Measurements from ENCODE around the gene CCDC86. TPM values are rescaled to one million over a fixed set of nuclear protein-coding genes. Genes with fewer than 3 reads are reported as not detected.

The CCDC86 gene
- polyA plus RNA-seq, 1 of the 3 experiments (the other 2 are of a cell fraction): 34.7 TPM

DNA sequence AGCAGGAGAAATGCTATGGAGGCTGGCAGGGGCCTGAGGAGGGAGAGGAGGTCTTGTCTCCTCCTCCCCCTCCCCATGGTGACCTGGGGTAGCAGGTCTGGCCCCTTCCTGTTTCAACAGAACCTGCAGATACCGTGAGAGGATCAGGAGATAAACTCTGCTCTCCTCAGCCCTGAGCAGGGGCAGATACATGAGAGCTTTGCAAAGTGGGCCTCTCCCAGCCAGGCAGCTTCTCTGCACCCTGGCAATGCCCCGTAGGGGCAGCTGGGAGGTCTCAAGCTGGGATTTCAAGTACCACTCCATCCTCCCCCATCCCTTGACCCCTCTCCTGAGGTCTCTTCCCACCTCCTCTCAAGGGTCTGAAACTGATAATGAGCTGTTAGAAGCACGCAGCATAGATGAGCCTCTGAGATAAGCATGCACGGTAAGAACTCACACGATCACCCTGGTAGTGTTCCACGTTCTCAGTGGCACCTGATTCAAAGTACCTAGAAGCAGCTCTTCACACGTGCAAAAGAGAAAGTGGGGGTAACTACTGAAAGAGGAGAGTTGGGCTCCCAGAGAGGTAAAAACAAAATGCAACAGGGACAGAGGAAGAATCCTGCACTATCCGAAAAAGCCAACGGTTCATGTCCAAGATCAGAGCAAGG lies 4.9 kb upstream of the CCDC86 start:
- Histone ChIP-seq H3K27me3 (ENCODE audit: insufficient read depth) (no peaks in the 10 kb centered on the region; the same call in 1 of the 2 replicates), H2AFZ (ENCODE audit: low read depth) (no peak overlapping the region), H3K9me2 (no peaks in the 10 kb centered on the region), H3K4me3 (ENCODE audit: low read depth in 2 of 2, low read length in 1 of 2) (no peak overlapping the region), H3K27ac (ENCODE audit: low read depth in 2 of 2, low read length in 1 of 2) (no peak overlapping the region), H3K79me2 (ENCODE audit: insufficient read depth) (peaks cover 1% of the 10 kb centered on the region; the same call in 1 of the 2 replicates), H3K36me3 (replicated peaks in 1 of 2; ENCODE audit: control insufficient read depth in 1 of 2, insufficient read depth in 2 of 2, low read length in 1 of 2) (no peaks in the 10 kb centered on the region), H3K9me3 (no peaks in the 10 kb centered on the region), H3F3A (replicated peaks; ENCODE audit: insufficient read depth) (no peaks in the 10 kb centered on the region), H3K9ac (no peak overlapping the region), H3K4me2 (no peak overlapping the region), H3K4me1 (ENCODE audit: control insufficient read depth in 1 of 2, insufficient read depth in 2 of 2, low read depth in 1 of 2, low read length in 1 of 2) (peaks cover 0 to 10% of the 10 kb centered on the region in 2 experiments; a peak in 1 of 4 replicates), H4K20me1 (ENCODE audit: insufficient read depth) (no peaks in the 10 kb centered on the region)
- no peak for DNase-seq
- WGBS (ENCODE audit: low lambda C conversion rate): 78% methylated on average over 7 of the region's 9 CpGs
- ChIA-PET POLR2A (no interaction called here), CTCF (interaction anchor here (23.7 kb wide), 1 partner anchor 59 kb away, joined by 550 read pairs; the partner anchor contains the start of gene PRPF19)
- TF ChIP-seq RCOR1 (IDR thresholded peaks at IDR 0.05; ENCODE audit: low read length): no peak
- TF ChIP-seq EP300 (IDR thresholded peaks at IDR 0.05; ENCODE audit: borderline replicate concordance in 1 of 2, low read depth in 1 of 2, low read length in 1 of 2): no peak
- no peak for TF ChIP-seq MEF2A (IDR thresholded peaks at IDR 0.05; ENCODE audit: borderline replicate concordance, low read depth)
- TF ChIP-seq MXI1 (IDR thresholded peaks at IDR 0.05; ENCODE audit: low read depth, low read length): no peak
- TF ChIP-seq TCF12 (IDR thresholded peaks at IDR 0.05): no peak
- TF ChIP-seq, protein P1, sequence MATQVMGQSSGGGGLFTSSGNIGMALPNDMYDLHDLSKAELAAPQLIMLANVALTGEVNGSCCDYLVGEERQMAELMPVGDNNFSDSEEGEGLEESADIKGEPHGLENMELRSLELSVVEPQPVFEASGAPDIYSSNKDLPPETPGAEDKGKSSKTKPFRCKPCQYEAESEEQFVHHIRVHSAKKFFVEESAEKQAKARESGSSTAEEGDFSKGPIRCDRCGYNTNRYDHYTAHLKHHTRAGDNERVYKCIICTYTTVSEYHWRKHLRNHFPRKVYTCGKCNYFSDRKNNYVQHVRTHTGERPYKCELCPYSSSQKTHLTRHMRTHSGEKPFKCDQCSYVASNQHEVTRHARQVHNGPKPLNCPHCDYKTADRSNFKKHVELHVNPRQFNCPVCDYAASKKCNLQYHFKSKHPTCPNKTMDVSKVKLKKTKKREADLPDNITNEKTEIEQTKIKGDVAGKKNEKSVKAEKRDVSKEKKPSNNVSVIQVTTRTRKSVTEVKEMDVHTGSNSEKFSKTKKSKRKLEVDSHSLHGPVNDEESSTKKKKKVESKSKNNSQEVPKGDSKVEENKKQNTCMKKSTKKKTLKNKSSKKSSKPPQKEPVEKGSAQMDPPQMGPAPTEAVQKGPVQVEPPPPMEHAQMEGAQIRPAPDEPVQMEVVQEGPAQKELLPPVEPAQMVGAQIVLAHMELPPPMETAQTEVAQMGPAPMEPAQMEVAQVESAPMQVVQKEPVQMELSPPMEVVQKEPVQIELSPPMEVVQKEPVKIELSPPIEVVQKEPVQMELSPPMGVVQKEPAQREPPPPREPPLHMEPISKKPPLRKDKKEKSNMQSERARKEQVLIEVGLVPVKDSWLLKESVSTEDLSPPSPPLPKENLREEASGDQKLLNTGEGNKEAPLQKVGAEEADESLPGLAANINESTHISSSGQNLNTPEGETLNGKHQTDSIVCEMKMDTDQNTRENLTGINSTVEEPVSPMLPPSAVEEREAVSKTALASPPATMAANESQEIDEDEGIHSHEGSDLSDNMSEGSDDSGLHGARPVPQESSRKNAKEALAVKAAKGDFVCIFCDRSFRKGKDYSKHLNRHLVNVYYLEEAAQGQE (IDR thresholded peaks at IDR 0.05; ENCODE audit: low read depth, low read length): no peak
- TF ChIP-seq, protein P2, sequence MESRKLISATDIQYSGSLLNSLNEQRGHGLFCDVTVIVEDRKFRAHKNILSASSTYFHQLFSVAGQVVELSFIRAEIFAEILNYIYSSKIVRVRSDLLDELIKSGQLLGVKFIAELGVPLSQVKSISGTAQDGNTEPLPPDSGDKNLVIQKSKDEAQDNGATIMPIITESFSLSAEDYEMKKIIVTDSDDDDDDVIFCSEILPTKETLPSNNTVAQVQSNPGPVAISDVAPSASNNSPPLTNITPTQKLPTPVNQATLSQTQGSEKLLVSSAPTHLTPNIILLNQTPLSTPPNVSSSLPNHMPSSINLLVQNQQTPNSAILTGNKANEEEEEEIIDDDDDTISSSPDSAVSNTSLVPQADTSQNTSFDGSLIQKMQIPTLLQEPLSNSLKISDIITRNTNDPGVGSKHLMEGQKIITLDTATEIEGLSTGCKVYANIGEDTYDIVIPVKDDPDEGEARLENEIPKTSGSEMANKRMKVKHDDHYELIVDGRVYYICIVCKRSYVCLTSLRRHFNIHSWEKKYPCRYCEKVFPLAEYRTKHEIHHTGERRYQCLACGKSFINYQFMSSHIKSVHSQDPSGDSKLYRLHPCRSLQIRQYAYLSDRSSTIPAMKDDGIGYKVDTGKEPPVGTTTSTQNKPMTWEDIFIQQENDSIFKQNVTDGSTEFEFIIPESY (IDR thresholded peaks at IDR 0.05; ENCODE audit: borderline replicate concordance, low read depth): no peak
- TF ChIP-seq RFX5 (IDR thresholded peaks at IDR 0.05; ENCODE audit: low read length): no peak
- no peak for TF ChIP-seq CHD2 (IDR thresholded peaks at IDR 0.05; ENCODE audit: low read length, partially characterized antibody)

DNA sequence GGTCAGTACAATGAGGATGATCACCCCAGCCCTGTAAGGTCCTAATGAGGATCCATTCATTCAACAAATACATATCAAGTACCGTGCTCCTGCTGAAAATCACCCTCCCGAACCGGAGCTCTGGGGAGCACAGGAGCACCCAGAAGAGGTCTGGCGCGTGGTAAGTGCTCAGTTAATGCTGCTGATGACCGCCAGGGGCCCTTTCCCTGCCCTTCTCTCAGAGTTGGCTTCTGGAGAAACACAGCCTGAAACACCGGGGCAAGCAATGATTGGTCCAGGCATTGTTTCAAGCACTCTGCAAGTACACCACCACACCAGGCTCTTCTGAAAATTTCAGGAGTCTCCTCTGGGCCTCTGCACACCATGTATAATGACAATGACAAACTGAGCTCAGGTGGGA lies 3.8 kb upstream of the CCDC86 start:
- H3K79me2 ChIP-seq (ENCODE audit: insufficient read depth): peaks cover 13% of the 10 kb centered on the region

More for the DNA sequence above, 3.8 kb upstream of the CCDC86 start:
- WGBS (ENCODE audit: low lambda C conversion rate): 83% methylated on average over 4 of the region's 7 CpGs
- Histone ChIP-seq H3F3A (replicated peaks; ENCODE audit: insufficient read depth) (no peaks in the 10 kb centered on the region), H3K9me3 (no peaks in the 10 kb centered on the region), H3K27me3 (ENCODE audit: insufficient read depth) (no peaks in the 10 kb centered on the region; the same call in 1 of the 2 replicates), H3K9ac (no peak overlapping the region), H4K20me1 (ENCODE audit: insufficient read depth) (no peaks in the 10 kb centered on the region), H3K4me2 (no peak overlapping the region), H3K4me3 (ENCODE audit: low read depth in 2 of 2, low read length in 1 of 2) (no peak overlapping the region), H3K4me1 (ENCODE audit: control insufficient read depth in 1 of 2, insufficient read depth in 2 of 2, low read depth in 1 of 2, low read length in 1 of 2) (peaks cover 0 to 11% of the 10 kb centered on the region in 2 experiments; a peak in 2 of 4 replicates), H3K36me3 (replicated peaks in 1 of 2; ENCODE audit: control insufficient read depth in 1 of 2, insufficient read depth in 2 of 2, low read length in 1 of 2) (no peaks in the 10 kb centered on the region), H3K9me2 (no peaks in the 10 kb centered on the region), H2AFZ (ENCODE audit: low read depth) (no peak overlapping the region), H3K27ac (ENCODE audit: low read depth in 2 of 2, low read length in 1 of 2) (no peak overlapping the region)
- TF ChIP-seq GATA2 (CRISPR knock-in tag; IDR thresholded peaks at IDR 0.05) (no peak), NRF1 (IDR thresholded peaks at IDR 0.05; ENCODE audit: low read depth, low read length) (no peak), EZH2phosphoT487 (IDR thresholded peaks at IDR 0.05; ENCODE audit: borderline replicate concordance, low read depth) (no peak)
- TF ChIP-seq, protein P3, sequence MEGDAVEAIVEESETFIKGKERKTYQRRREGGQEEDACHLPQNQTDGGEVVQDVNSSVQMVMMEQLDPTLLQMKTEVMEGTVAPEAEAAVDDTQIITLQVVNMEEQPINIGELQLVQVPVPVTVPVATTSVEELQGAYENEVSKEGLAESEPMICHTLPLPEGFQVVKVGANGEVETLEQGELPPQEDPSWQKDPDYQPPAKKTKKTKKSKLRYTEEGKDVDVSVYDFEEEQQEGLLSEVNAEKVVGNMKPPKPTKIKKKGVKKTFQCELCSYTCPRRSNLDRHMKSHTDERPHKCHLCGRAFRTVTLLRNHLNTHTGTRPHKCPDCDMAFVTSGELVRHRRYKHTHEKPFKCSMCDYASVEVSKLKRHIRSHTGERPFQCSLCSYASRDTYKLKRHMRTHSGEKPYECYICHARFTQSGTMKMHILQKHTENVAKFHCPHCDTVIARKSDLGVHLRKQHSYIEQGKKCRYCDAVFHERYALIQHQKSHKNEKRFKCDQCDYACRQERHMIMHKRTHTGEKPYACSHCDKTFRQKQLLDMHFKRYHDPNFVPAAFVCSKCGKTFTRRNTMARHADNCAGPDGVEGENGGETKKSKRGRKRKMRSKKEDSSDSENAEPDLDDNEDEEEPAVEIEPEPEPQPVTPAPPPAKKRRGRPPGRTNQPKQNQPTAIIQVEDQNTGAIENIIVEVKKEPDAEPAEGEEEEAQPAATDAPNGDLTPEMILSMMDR (IDR thresholded peaks at IDR 0.05): peak; percentile 14; the same call in 1 of the 2 replicates
- CTCF ChIA-PET: interaction anchor here (0.8 to 23.7 kb wide), 2 partner anchors 17 to 58 kb away, joined by 4 to 550 read pairs; partner anchors contain the start of gene PRPF19
- no peak for DNase-seq
- POLR2A ChIA-PET: no interaction called here

Data from SK-N-SH (cell line).